A673 (cell line): ENCODE measurements around the gene C5orf58. TPM values are rescaled to one million over a fixed set of nuclear protein-coding genes. Genes with fewer than 3 reads are reported as not detected.

Experiments
- BruUV-seq: library from RNA; stranded (reverse); fragments of 400-500 nt; replicated peaks from 2 replicates; lab custom pipeline; 2021; lab: Mats Ljungman, UMichigan
- CTCF ChIA-PET: fragments of 300-600 bp; sonication (Branson Sonifier 250); formaldehyde crosslinking; loops from one replicate; lab custom pipeline; 2022; ENCODE audit warnings: antibody characterized with exemption; lab: Charles Lee
- POLR2A ChIA-PET: fragments of 300-600 bp; sonication (Branson Sonifier 250); formaldehyde crosslinking; loops from one replicate; lab custom pipeline; 2022; ENCODE audit warnings: antibody characterized with exemption; ENCODE audit not compliant: low non-redundant PET; lab: Charles Lee
- DNase-seq: peaks from one replicate; pipeline ENCODE4 v3.0.0-alpha.2; 2015; ENCODE audit warnings: low spot score
- H3K27ac ChIP-seq: fragments of 200-600 bp; sonication (generic); 2 replicates; pipeline ENCODE4 v1.5.1; 2016; ENCODE audit warnings: mixed run types, low read depth, mild to moderate bottlenecking, mixed read lengths, antibody characterized with exemption, low read length; ENCODE audit not compliant: poor library complexity, severe bottlenecking
- H3K27me3 ChIP-seq: fragments of 200-600 bp; sonication (generic); replicated peaks from 2 replicates; pipeline ENCODE4 v1.6.1; 2017; ENCODE audit warnings: mixed run types, low read depth, mild to moderate bottlenecking, mixed read lengths, antibody characterized with exemption, low read length; ENCODE audit not compliant: insufficient read depth, poor library complexity
- H3K36me3 ChIP-seq: fragments of 200-600 bp; sonication (generic); 2 replicates; pipeline ENCODE4 v1.6.1; 2016; ENCODE audit warnings: mixed run types, mild to moderate bottlenecking, mixed read lengths, antibody characterized with exemption, low read length; ENCODE audit not compliant: insufficient read depth, poor library complexity, severe bottlenecking
- H3K4me1 ChIP-seq: fragments of 200-600 bp; sonication (generic); 2 replicates; pipeline ENCODE4 v1.6.1; 2017; ENCODE audit warnings: mixed run types, mild to moderate bottlenecking, mixed read lengths, antibody characterized with exemption, low read length; ENCODE audit not compliant: insufficient read depth, poor library complexity, severe bottlenecking
- H3K4me3 ChIP-seq: fragments of 200-600 bp; sonication (generic); 2 replicates; pipeline ENCODE4 v1.5.1; 2016; ENCODE audit warnings: low read depth, mixed run types, mild to moderate bottlenecking, mixed read lengths, low read length; ENCODE audit not compliant: poor library complexity, severe bottlenecking
- H3K9me3 ChIP-seq: fragments of 200-600 bp; sonication (generic); 2 replicates; pipeline ENCODE4 v1.6.1; 2016; ENCODE audit warnings: mixed run types, low read depth, mild to moderate bottlenecking, mixed read lengths, antibody characterized with exemption, low read length; ENCODE audit not compliant: poor library complexity, severe bottlenecking
- EZH2 ChIP-seq: fragments of 200-600 bp; sonication (generic); IDR thresholded peaks from 2 replicates; pipeline ENCODE4 v1.6.1; 2017; ENCODE audit warnings: borderline replicate concordance, low read depth, mild to moderate bottlenecking, mixed read lengths, antibody characterized with exemption, low read length; ENCODE audit not compliant: poor library complexity, severe bottlenecking
- intact Hi-C: fragments of 100-400 bp; cut with micrococcal nuclease; formaldehyde crosslinking; loops from one replicate; pipeline ENCODE4 v1.10.0; 2022; ENCODE audit not compliant: unreplicated experiment
- total RNA-seq: library from RNA; stranded (reverse); gene quantifications from 2 replicates; pipeline ENCODE4 v1.2.3, GENCODE V29; 2021
- TF ChIP-seq, protein P1 (sequence below): fragments of 300-800, 200-600 bp; sonication (generic); conservative IDR thresholded peaks from 2 replicates; pipeline ENCODE4 v1.5.1; 2017; ENCODE audit warnings: low read depth, mild to moderate bottlenecking, antibody characterized with exemption, low read length, moderate library complexity, mixed read lengths

Gene C5orf58
- total RNA-seq, 1 experiment from 2014 or later: not detected

DNA sequence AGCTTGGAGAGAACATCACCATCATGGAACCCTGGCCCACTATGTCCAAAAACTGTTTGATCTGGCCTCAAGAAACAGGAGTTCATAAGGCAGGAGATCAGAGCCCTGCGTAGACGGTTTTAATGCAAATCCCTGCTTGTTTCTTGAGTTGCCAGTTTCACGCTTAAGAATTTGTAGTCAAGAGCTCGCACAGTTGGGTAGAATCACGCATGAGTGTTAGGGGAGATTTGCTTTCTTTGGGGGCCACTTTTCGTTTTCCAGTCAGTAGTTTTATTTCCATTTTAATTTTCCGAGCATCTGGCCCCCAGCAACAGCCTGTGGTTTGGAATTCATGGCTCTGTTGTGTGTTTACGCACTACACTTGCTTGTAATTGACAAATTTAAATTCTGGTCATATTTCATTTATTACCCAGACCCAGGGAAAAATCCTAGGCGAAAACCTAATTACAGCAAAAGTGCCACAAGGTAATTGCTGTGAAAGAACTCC is 6.6 kb upstream of the C5orf58 start:
- Histone ChIP-seq H3K27ac (no peak overlapping the region), H3K4me1 (peaks cover 34% of the 10 kb centered on the region), H3K9me3 (no peaks in the 10 kb centered on the region), H3K27me3 (no peaks in the 10 kb centered on the region), H3K36me3 (no peaks in the 10 kb centered on the region), H3K4me3 (no peak overlapping the region)
- BruUV-seq: no TSS peak
- TF ChIP-seq, protein P1, sequence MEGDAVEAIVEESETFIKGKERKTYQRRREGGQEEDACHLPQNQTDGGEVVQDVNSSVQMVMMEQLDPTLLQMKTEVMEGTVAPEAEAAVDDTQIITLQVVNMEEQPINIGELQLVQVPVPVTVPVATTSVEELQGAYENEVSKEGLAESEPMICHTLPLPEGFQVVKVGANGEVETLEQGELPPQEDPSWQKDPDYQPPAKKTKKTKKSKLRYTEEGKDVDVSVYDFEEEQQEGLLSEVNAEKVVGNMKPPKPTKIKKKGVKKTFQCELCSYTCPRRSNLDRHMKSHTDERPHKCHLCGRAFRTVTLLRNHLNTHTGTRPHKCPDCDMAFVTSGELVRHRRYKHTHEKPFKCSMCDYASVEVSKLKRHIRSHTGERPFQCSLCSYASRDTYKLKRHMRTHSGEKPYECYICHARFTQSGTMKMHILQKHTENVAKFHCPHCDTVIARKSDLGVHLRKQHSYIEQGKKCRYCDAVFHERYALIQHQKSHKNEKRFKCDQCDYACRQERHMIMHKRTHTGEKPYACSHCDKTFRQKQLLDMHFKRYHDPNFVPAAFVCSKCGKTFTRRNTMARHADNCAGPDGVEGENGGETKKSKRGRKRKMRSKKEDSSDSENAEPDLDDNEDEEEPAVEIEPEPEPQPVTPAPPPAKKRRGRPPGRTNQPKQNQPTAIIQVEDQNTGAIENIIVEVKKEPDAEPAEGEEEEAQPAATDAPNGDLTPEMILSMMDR: no peak
- TF ChIP-seq EZH2: no peak
- DNase-seq: no peak
- intact Hi-C loops: loop anchor here (1.0 to 5.0 kb wide), 2 partner anchors 194 to 406 kb away; no protein-coding TSS in a partner anchor
- CTCF ChIA-PET: interaction anchor here (0.7 to 1.2 kb wide), 7 partner anchors 13 to 407 kb away, joined by 3 to 5 read pairs (median 4); no protein-coding TSS in a partner anchor
- POLR2A ChIA-PET: no interaction called here

DNA sequence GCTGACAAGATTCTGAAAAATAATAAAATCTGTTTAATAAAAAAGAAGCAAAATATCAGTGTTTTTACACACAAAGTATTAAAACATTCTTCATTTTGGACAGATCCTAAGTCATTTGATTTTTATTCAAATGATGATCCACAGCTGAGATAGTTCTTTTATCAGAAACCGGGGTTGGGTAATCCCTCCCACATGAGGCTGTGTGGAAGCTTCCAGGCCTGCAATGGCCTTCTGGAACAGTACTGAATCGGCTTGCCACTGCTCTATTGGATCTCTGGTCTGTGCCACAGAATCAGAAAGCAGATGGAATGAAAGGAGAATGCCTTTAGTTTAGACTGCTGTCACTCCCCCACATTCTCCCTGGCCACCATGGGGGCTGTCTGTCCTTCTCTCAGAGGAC is 6.1 kb upstream of the C5orf58 start:
- intact Hi-C loops: loop anchor here (1.0 to 5.0 kb wide), 2 partner anchors 194 to 406 kb away; no protein-coding TSS in a partner anchor
- CTCF ChIA-PET: interaction anchor here (1.1 kb wide), 1 partner anchor 197 kb away, joined by 4 read pairs; no protein-coding TSS in a partner anchor

DNA sequence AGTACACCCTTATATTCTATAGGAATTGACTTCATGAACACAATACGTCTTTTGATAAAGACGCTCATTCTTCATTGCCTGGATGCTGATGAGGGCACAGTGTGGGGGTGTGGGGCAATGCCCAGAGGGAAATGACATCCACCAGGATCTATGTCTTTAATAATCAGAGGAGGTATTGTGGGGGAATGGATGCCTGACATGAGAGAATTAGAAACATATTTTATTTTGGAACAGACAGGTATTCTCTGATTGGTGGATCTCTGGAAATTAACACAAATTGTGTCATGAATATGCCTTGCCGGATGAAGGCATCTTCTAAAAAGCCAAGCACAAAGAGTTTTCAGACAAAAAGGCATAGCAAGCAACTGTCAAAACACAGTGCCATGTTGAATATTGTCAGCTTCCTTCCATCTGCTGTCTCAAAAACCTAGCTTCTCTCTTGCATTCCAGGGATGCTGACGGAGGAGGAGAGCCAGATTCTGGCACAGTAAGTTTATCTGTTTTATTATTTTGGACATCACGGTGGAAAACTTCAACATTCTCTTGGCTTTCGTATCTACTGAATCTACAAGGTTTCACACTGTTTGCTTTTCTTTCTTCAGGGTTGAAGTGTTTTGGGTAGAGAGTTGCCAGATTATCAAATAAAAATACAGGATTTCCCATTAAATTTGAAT is 3.9 kb upstream of the C5orf58 start:
- Histone ChIP-seq H3K36me3 (no peaks in the 10 kb centered on the region), H3K4me1 (peaks cover 11% of the 10 kb centered on the region), H3K27ac (no peak overlapping the region), H3K9me3 (no peaks in the 10 kb centered on the region), H3K4me3 (no peak overlapping the region), H3K27me3 (no peaks in the 10 kb centered on the region)
- BruUV-seq: no TSS peak
- ChIA-PET CTCF (no interaction called here), POLR2A (no interaction called here)
- intact Hi-C loops: loop anchor here (5.0 kb wide), 1 partner anchor 403 kb away; no protein-coding TSS in a partner anchor
- no peak for TF ChIP-seq EZH2
- TF ChIP-seq, protein P1: no peak
- DNase-seq: no peak

More for the DNA sequence above, 6.1 kb upstream of the C5orf58 start:
- no TSS peak for BruUV-seq
- H3K9me3 ChIP-seq: no peaks in the 10 kb centered on the region
- no peak for DNase-seq
- no peaks in the 10 kb centered on the region for H3K27me3 ChIP-seq
- H3K36me3 ChIP-seq: no peaks in the 10 kb centered on the region
- peaks cover 29% of the 10 kb centered on the region for H3K4me1 ChIP-seq
- no peak for TF ChIP-seq EZH2
- TF ChIP-seq, protein P1: no peak
- H3K4me3 ChIP-seq: no peak overlapping the region
- no peak overlapping the region for H3K27ac ChIP-seq
- POLR2A ChIA-PET: no interaction called here
